Measurements from ENCODE around the gene KRT23. TPM values are rescaled to one million over a fixed set of nuclear protein-coding genes. Genes with fewer than 3 reads are reported as not detected.

Gene KRT23
- total and polyA plus RNA-seq, 2 of the 4 experiments (the other 2 are of a cell fraction) = 0.36 to 0.39 TPM

- TF ChIP-seq SMC3 (IDR thresholded peaks at IDR 0.05; ENCODE audit: low read depth, low read length) = no peak
- no peak for TF ChIP-seq FOS (IDR thresholded peaks at IDR 0.05; ENCODE audit: low read depth, low read length)
- no peak for TF ChIP-seq MXI1 (IDR thresholded peaks at IDR 0.05; ENCODE audit: borderline replicate concordance, low read depth, low read length)
- TF ChIP-seq CEBPB (IDR thresholded peaks at IDR 0.05; ENCODE audit: low read depth, low read length) = no peak
- TF ChIP-seq RCOR1 (IDR thresholded peaks at IDR 0.05; ENCODE audit: insufficient replicate concordance, low read length) = no peak
- CTCF ChIA-PET = no interaction called here
- H3K23ac ChIP-seq (ENCODE audit: low read depth, low read length) = no peak overlapping the region
- H2BK120ac ChIP-seq (ENCODE audit: low read depth, low read length) = no peak overlapping the region
- DNase-seq (no peak), ATAC-seq (ENCODE audit: low read depth) (no peak)
- no peak overlapping the region for H3K27ac ChIP-seq (ENCODE audit: insufficient read depth, low read length)
- H3K36me3 ChIP-seq (ENCODE audit: control insufficient read depth, insufficient read depth, low read length) = no peaks in the 10 kb centered on the region
- no peak overlapping the region for H3K4me2 ChIP-seq (ENCODE audit: low read depth, low read length)
- dilution Hi-C loops (cut with HindIII; ENCODE audit: low sequenced_read_pairs, unreplicated experiment) = no loop called here
- intact Hi-C loops (cut with micrococcal nuclease) = no loop called here
- no peak overlapping the region for H4K8ac ChIP-seq (ENCODE audit: low read depth in 2 of 2, low read length in 2 of 2)
- in situ Hi-C loops (cut with MboI; ENCODE audit: low sequenced_read_pairs) = no loop called here
- H2AK9ac ChIP-seq (replicated peaks; ENCODE audit: low read depth, low read length, poor library complexity) = no peak overlapping the region
- POLR2A ChIA-PET (ENCODE audit: unreplicated experiment) = no interaction called here
- no peak overlapping the region for H3K4ac ChIP-seq (ENCODE audit: low read depth, low read length)
- no peak overlapping the region for H3K14ac ChIP-seq (replicated peaks; ENCODE audit: low read depth, low read length)
- H2AFZ ChIP-seq (replicated peaks; ENCODE audit: low read length, poor library complexity) = peak overlapping the region; percentile 75
- H4K91ac ChIP-seq (ENCODE audit: insufficient read depth, low read depth, low read length) = no peak overlapping the region
- no TSS peak for BruUV-seq (replicated peaks)
- H3K18ac ChIP-seq (ENCODE audit: low read depth, low read length) = no peak overlapping the region
- peaks cover 2% of the 10 kb centered on the region; the same call in 1 of the 2 replicates for H3K4me1 ChIP-seq (ENCODE audit: control insufficient read depth, insufficient read depth, low read length)
- no peak overlapping the region for H3K4me3 ChIP-seq (ENCODE audit: insufficient read depth, low read depth, low read length)
- no peak overlapping the region for H2BK20ac ChIP-seq (ENCODE audit: low read depth, low read length)
- no peak overlapping the region for H3K56ac ChIP-seq (ENCODE audit: extremely low read depth, insufficient read depth, low read length)
- no peak overlapping the region for H2AK5ac ChIP-seq (ENCODE audit: low read depth, low read length)
- no CpG with 5 or more reads among the region's 9 CpGs for WGBS, 2 experiments (ENCODE audit: extremely low coverage in 2 of 2, insufficient read length in 1 of 2)
- H4K20me1 ChIP-seq (ENCODE audit: insufficient read depth, low read length) = no peaks in the 10 kb centered on the region
- H3K9me1 ChIP-seq (ENCODE audit: insufficient read depth, low read length) = 0 out of 2 replicates have a peak, but pooled peaks cover 3% of the 10 kb centered on the region
- no peak overlapping the region for H3K9ac ChIP-seq (ENCODE audit: low read depth, low read length)
- no peak overlapping the region for H4K5ac ChIP-seq (ENCODE audit: low read depth, low read length)
- H3K79me1 ChIP-seq (ENCODE audit: low read depth in 1 of 2, low read length in 2 of 2) = no peaks in the 10 kb centered on the region
- peaks cover 10% of the 10 kb centered on the region for H3K27me3 ChIP-seq (ENCODE audit: control insufficient read depth, insufficient read depth, low read length)
- no peaks in the 10 kb centered on the region for H3K9me3 ChIP-seq (ENCODE audit: control insufficient read depth, insufficient read depth, low read length)
- no peak overlapping the region for H2BK5ac ChIP-seq (ENCODE audit: low read depth, low read length, poor library complexity, severe bottlenecking)
- no peak overlapping the region for H2BK15ac ChIP-seq (ENCODE audit: low read depth, low read length)
These were observed 42.2 kb downstream of the KRT23 start for GRCh38 chr17:40895106-40895730.

Data from IMR-90 (cell line).